Heart right ventricle (tissue), 16 donors: ENCODE results near the gene TAF4. TPM values are rescaled to one million over a fixed set of nuclear protein-coding genes. Genes with fewer than 3 reads are reported as not detected.

ENCODE experiments used
- ATAC-seq, 8 donors: fragments of 200-7000 bp; cut with Tn5 transposase; one replicate each; pipeline ENCODE4 v1.9.1; 2020; ENCODE audit warnings: mild to moderate bottlenecking in 8 of 8, moderate library complexity in 8 of 8, moderate number of reproducible peaks in 1 of 8
- DNase-seq, 2 donors: peaks; one replicate each; pipeline ENCODE4 v3.0.0-alpha.2; 2020
- H3K27ac ChIP-seq, 10 donors: fragments of 200-600 bp; sonication (generic) in 2 of 10; one replicate each; pipeline versions ENCODE4 v1.5.0 to v1.8.0; 2020 to 2022; ENCODE audit warnings: mild to moderate bottlenecking in 3 of 10
- H3K27me3 ChIP-seq, 7 donors: fragments of 200-600 bp; one replicate each; pipeline ENCODE4 v1.8.0; 2021 to 2022; ENCODE audit warnings: mild to moderate bottlenecking in 2 of 7
- H3K36me3 ChIP-seq, 9 donors: fragments of 200-600 bp; sonication (generic) in 1 of 9; one replicate each; pipeline versions ENCODE4 v1.5.0 to v1.8.0; 2020 to 2022; ENCODE audit warnings: mild to moderate bottlenecking in 2 of 9
- H3K4me1 ChIP-seq, 9 donors: fragments of 200-600 bp; sonication (generic) in 1 of 9; one replicate each; pipeline versions ENCODE4 v1.5.0 to v1.8.0; 2020 to 2022; ENCODE audit warnings: mild to moderate bottlenecking in 4 of 9
- H3K4me3 ChIP-seq, 10 donors: fragments of 200-600 bp; sonication (generic) in 2 of 10; one replicate each; pipeline versions ENCODE4 v1.5.0 to v1.8.0; 2020 to 2022; ENCODE audit warnings: mild to moderate bottlenecking in 7 of 10, moderate library complexity in 2 of 10
- H3K9me3 ChIP-seq, 11 donors: fragments of 200-600 bp in 10 of 11; sonication (generic) in 2 of 11; one replicate each; pipeline versions ENCODE4 v1.5.0 to v1.8.0; 2013 to 2022; ENCODE audit warnings: mild to moderate bottlenecking in 2 of 11, control low read depth in 1 of 11, moderate library complexity in 1 of 11
- CTCF ChIP-seq, 9 donors: fragments of 200-600 bp; sonication (generic) in 2 of 9; IDR thresholded peaks; one replicate each; pipeline versions ENCODE4 v1.5.0 to v1.8.0; 2021 to 2022; ENCODE audit warnings: antibody characterized with exemption in 9 of 9, mild to moderate bottlenecking in 5 of 9, moderate library complexity in 1 of 9
- WGBS, 2 donors: extraction: QIAGEN DNeasy Blood & Tissue Kit; methylation state at CpG; one replicate each; pipeline ENCODE4 v1.1.7; 2013; ENCODE audit warnings: inconsistent platforms in 1 of 2; 5-methylcytosine and 5-hydroxymethylcytosine counted together
- intact Hi-C, 10 donors: fragments of 100-400 bp; cut with DNase I; formaldehyde crosslinking; loops; one replicate each; pipeline versions ENCODE4 v1.11.1 to v1.14.2; 2022
- polyA plus RNA-seq, 2 donors: library from polyadenylated mRNA; stranded (reverse); fragments of 200-250 nt; gene quantifications; one replicate each; pipeline ENCODE4 v1.2.3, GENCODE V29; 2013
- total RNA-seq, 10 donors: library from RNA; stranded (reverse); fragmentation: NEBNext Ultra II Directional in 3 of 10; extraction: Animal tissue kit (Norgen Biotek cat#: 25700) in 3 of 10; gene quantifications; one replicate each; pipeline versions ENCODE4 v1.2.1 to v1.2.4, GENCODE V29; 2021 to 2023
- donor health status: Arrhythmogenic right ventricular cardiomyopathy.
- donor health status: ischemic (EF 13 %, LVEDD 7.1; RV severe dilation, severe dysfunction).
- donor health status: healthy with polysubstance abuse.
- donor health status: DM: no; HTN: yes; CAD: no.
- donor health status: DM: no; HTN: no; CAD: no.
- donor health status: ischemic (EF 25% LVEDD 6.9; RV normal size, moderate dysfunction).
- donor health status: ischemic (EF 25% LVEDD 5.7; RV mildly dilated, moderate dysfunction).
- donor health status: healthy.
- donor health status: DM: yes; HTN: yes; CAD: no.
- donor health status: Ischemic cardiomyopathy.
- donor health status: ischemic (EF 35%, LVEDD 5.7; RV mildly dilated, moderate dysfunction).
- donor health status: nonischemic (EF 11% LVEDD 7.7; RV severe dilation, severe dysfunction).
- donor health status: DM: yes; HTN: yes; CAD: no.
- donor health status: PGD.
- donor health status: ischemic (EF 29% LVEDD 5.4; RV normal size, mild dysfunction).
- donor health status: nonischemic (EF 23%, LVEDD 6.1; RV moderate dilation, normal function).

Gene TAF4
- total and polyA plus RNA-seq, 12 donors = 3.7 to 14.8 (median 11.0) TPM

GRCh38 chr20:62029296-62029695, 36.4 kb downstream of the TAF4 start:
- H3K4me3 ChIP-seq = no peak overlapping the region
- 87 to 90% methylated on average over 15 of the region's 15 CpGs for WGBS, 2 donors
- H3K9me3 ChIP-seq = no peaks in the 10 kb centered on the region
- no peak overlapping the region for H3K27ac ChIP-seq
- ATAC-seq (no peak), DNase-seq (no peak)
- no peak for TF ChIP-seq CTCF (IDR thresholded peaks at IDR 0.05)
- H3K27me3 ChIP-seq = no peaks in the 10 kb centered on the region
- intact Hi-C loops = loop anchor here in 7 of 10 donors (5.0 to 10.0 kb wide), 6 partner anchors 33 to 356 kb away; partner anchors contain the start of gene RPS21 (in 1 of the 7)
- H3K4me1 ChIP-seq = peaks cover 19 to 58% (median 44%) of the 10 kb centered on the region in 9 donors
- no peaks in the 10 kb centered on the region for H3K36me3 ChIP-seq

- Histone ChIP-seq H3K4me1 (peaks cover 21 to 61% (median 44%) of the 10 kb centered on the region in 9 donors), H3K27me3 (no peaks in the 10 kb centered on the region), H3K9me3 (no peaks in the 10 kb centered on the region), H3K36me3 (no peaks in the 10 kb centered on the region), H3K27ac (no peak overlapping the region), H3K4me3 (no peak overlapping the region)
- DNase-seq = no peak
- no peak for ATAC-seq
- intact Hi-C loops = loop anchor here in 7 of 10 donors (5.0 to 10.0 kb wide), 6 partner anchors 34 to 356 kb away; partner anchors contain the start of gene RPS21 (in 1 of the 7)
- 89 to 95% methylated on average over 14 of the region's 14 CpGs for WGBS, 2 donors
- TF ChIP-seq CTCF (IDR thresholded peaks at IDR 0.05) = no peak
Measured at GRCh38 chr20:62028384-62028783, 37.3 kb downstream of the TAF4 start.

- no peaks in the 10 kb centered on the region for H3K36me3 ChIP-seq
- H3K4me1 ChIP-seq = peaks cover 19 to 56% (median 38%) of the 10 kb centered on the region in 9 donors
- no peaks in the 10 kb centered on the region for H3K9me3 ChIP-seq
- ATAC-seq (no peak), DNase-seq (no peak)
- no peaks in the 10 kb centered on the region for H3K27me3 ChIP-seq
- TF ChIP-seq CTCF (IDR thresholded peaks at IDR 0.05) = no peak
- no peak overlapping the region for H3K27ac ChIP-seq
- WGBS, 2 donors = 92% methylated on average over 12 of the region's 12 CpGs
- H3K4me3 ChIP-seq = no peak overlapping the region
- intact Hi-C loops = loop anchor here in 7 of 10 donors (5.0 to 10.0 kb wide), 6 partner anchors 34 to 357 kb away; partner anchors contain the start of gene RPS21 (in 1 of the 7)
Measured at GRCh38 chr20:62027698-62028321, 37.9 kb downstream of the TAF4 start.

- no peak for DNase-seq
- ATAC-seq = no peak
- Histone ChIP-seq H3K36me3 (no peaks in the 10 kb centered on the region), H3K9me3 (no peaks in the 10 kb centered on the region), H3K27ac (no peak overlapping the region), H3K4me3 (no peak overlapping the region), H3K27me3 (no peaks in the 10 kb centered on the region), H3K4me1 (peaks cover 16 to 50% (median 31%) of the 10 kb centered on the region in 9 donors)
- 59 to 60% methylated on average over 9 of the region's 9 CpGs for WGBS, 2 donors
- TF ChIP-seq CTCF (IDR thresholded peaks at IDR 0.05) = no peak
- intact Hi-C loops = loop anchor here in 7 of 10 donors (5.0 to 10.0 kb wide), 6 partner anchors 35 to 358 kb away; partner anchors contain the start of gene RPS21 (in 1 of the 7)
Measured at GRCh38 chr20:62027116-62027515, 38.6 kb downstream of the TAF4 start.
